Neuronal stem cell (in vitro differentiated cells): ENCODE data around the gene RFX4.

Experiments
- DNase-seq: peaks from one replicate; pipeline ENCODE4 v3.0.0-alpha.2; 2013; ENCODE audit warnings: low spot score
- H2AFZ ChIP-seq: one replicate; pipeline ENCODE4 v1.6.1; 2013; ENCODE audit warnings: mild to moderate bottlenecking, low read length, inconsistent platforms
- H2AK5ac ChIP-seq: 2 replicates; pipeline ENCODE4 v1.6.1; 2013; ENCODE audit warnings: low read depth, mild to moderate bottlenecking, inconsistent platforms, low read length, moderate library complexity, mixed read lengths
- H2BK120ac ChIP-seq: 2 replicates; pipeline ENCODE4 v1.6.1; 2013; ENCODE audit warnings: low read depth, mild to moderate bottlenecking, inconsistent platforms, low read length, moderate library complexity, mixed read lengths
- H2BK12ac ChIP-seq: one replicate; pipeline ENCODE4 v1.6.1; 2013; ENCODE audit warnings: low read length, inconsistent platforms
- H2BK15ac ChIP-seq: 2 replicates; pipeline ENCODE4 v1.6.1; 2013; ENCODE audit warnings: mild to moderate bottlenecking, low read length, inconsistent platforms, mixed read lengths
- H2BK5ac ChIP-seq: one replicate; pipeline ENCODE4 v1.6.1; 2013; ENCODE audit warnings: inconsistent platforms, mild to moderate bottlenecking, low read length, moderate library complexity
- H3K14ac ChIP-seq: one replicate; pipeline ENCODE4 v1.6.1; 2013; ENCODE audit warnings: low read length, inconsistent platforms
- H3K18ac ChIP-seq: 2 replicates; pipeline ENCODE4 v1.6.1; 2013; ENCODE audit warnings: low read length, inconsistent platforms
- H3K23ac ChIP-seq: 2 replicates; pipeline ENCODE4 v1.6.1; 2013; ENCODE audit warnings: low read depth, mild to moderate bottlenecking, mixed read lengths, low read length, inconsistent platforms; ENCODE audit not compliant: poor library complexity
- H3K27ac ChIP-seq: replicated peaks from 3 replicates; pipeline ENCODE4 v1.5.1; 2013; ENCODE audit warnings: low read length, inconsistent platforms
- H3K27me3 ChIP-seq, 3 experiments: 2 replicates each; pipeline ENCODE4 v1.6.1; 2013; ENCODE audit warnings: low read length in 3 of 3, mild to moderate bottlenecking in 2 of 3, inconsistent platforms in 1 of 3, low read depth in 1 of 3, mixed read lengths in 1 of 3, moderate library complexity in 1 of 3; ENCODE audit not compliant: control insufficient read depth in 3 of 3, insufficient read depth in 3 of 3
- H3K36me3 ChIP-seq, 2 donors: replicated peaks in 1 of 2; 2 replicates each; pipeline ENCODE4 v1.6.1; 2013; ENCODE audit warnings: low read length in 2 of 2; ENCODE audit not compliant: control insufficient read depth in 2 of 2, insufficient read depth in 2 of 2
- H3K4ac ChIP-seq: 2 replicates; pipeline ENCODE4 v1.6.1; 2013; ENCODE audit warnings: inconsistent platforms, mild to moderate bottlenecking, low read length, moderate library complexity
- H3K4me1 ChIP-seq, 2 donors: 1 replicate in 1 of 2; 2 replicates in 1 of 2; pipeline ENCODE4 v1.6.1; 2013; ENCODE audit warnings: low read length in 2 of 2, low read depth in 1 of 2; ENCODE audit not compliant: control insufficient read depth in 2 of 2, insufficient read depth in 1 of 2
- H3K4me2 ChIP-seq: one replicate; pipeline ENCODE4 v1.6.1; 2013; ENCODE audit warnings: mild to moderate bottlenecking, low read length, inconsistent platforms; ENCODE audit not compliant: insufficient read depth, poor library complexity, severe bottlenecking
- H3K4me3 ChIP-seq, 2 donors: 2 replicates each; pipeline ENCODE4 v1.5.1; 2013; ENCODE audit warnings: low read length in 2 of 2, mild to moderate bottlenecking in 2 of 2, inconsistent platforms in 1 of 2, moderate library complexity in 1 of 2
- H3K79me1 ChIP-seq: one replicate; pipeline ENCODE4 v1.6.1; 2013; ENCODE audit warnings: low read depth, mild to moderate bottlenecking, inconsistent platforms, low read length, moderate library complexity
- H3K9ac ChIP-seq: one replicate; pipeline ENCODE4 v1.6.1; 2013; ENCODE audit warnings: mild to moderate bottlenecking, low read depth, low read length, inconsistent platforms; ENCODE audit not compliant: poor library complexity
- H3K9me3 ChIP-seq, 2 donors: replicated peaks in 1 of 2; 2 replicates each; pipeline versions ENCODE3 to v1.6.1; 2013; ENCODE audit warnings: low read length in 2 of 2, mild to moderate bottlenecking in 2 of 2, inconsistent platforms in 1 of 2, low read depth in 1 of 2, mixed read lengths in 1 of 2, moderate library complexity in 1 of 2; ENCODE audit not compliant: control insufficient read depth in 2 of 2, insufficient read depth in 1 of 2
- H4K8ac ChIP-seq: one replicate; pipeline ENCODE4 v1.6.1; 2013; ENCODE audit warnings: low read depth, mild to moderate bottlenecking, inconsistent platforms, low read length, moderate library complexity
- H4K91ac ChIP-seq: one replicate; pipeline ENCODE4 v1.6.1; 2013; ENCODE audit warnings: low read length, low read depth, mild to moderate bottlenecking, inconsistent platforms; ENCODE audit not compliant: poor library complexity
- WGBS, 2 donors: extraction: QIAGEN DNeasy Blood & Tissue Kit; methylation state at CpG; one replicate each; pipeline ENCODE4 v1.1.7; 2013; ENCODE audit warnings: missing lambda C conversion rate in 2 of 2, mixed read lengths in 1 of 2; ENCODE audit not compliant: insufficient read length in 2 of 2, insufficient replicate concordance in 1 of 2; ENCODE audit errors: extremely low coverage in 2 of 2; 5-methylcytosine and 5-hydroxymethylcytosine counted together

RFX4 gene

GRCh38 chr12:106696681-106697417, 114.0 kb downstream of the RFX4 start:
- no peak overlapping the region for H3K4me2 ChIP-seq
- H2AK5ac ChIP-seq, result no peak overlapping the region
- no peak overlapping the region for H3K4me3 ChIP-seq
- WGBS, 2 donors, result no CpG with 5 or more reads among the region's 4 CpGs
- no peak overlapping the region for H3K9ac ChIP-seq
- H2BK15ac ChIP-seq, result no peak overlapping the region
- peaks cover 0 to 95% of the 10 kb centered on the region in 2 donors for H3K36me3 ChIP-seq
- H4K91ac ChIP-seq, result no peak overlapping the region
- H3K4me1 ChIP-seq, result no peaks in the 10 kb centered on the region
- H2BK120ac ChIP-seq, result no peak overlapping the region
- H3K14ac ChIP-seq, result no peak overlapping the region
- H2AFZ ChIP-seq, result no peak overlapping the region
- H3K18ac ChIP-seq, result no peak overlapping the region
- H3K23ac ChIP-seq, result no peak overlapping the region
- H3K4ac ChIP-seq, result no peak overlapping the region
- peaks cover 6 to 49% of the 10 kb centered on the region in 2 donors for H3K9me3 ChIP-seq
- H2BK12ac ChIP-seq, result no peak overlapping the region
- no peak overlapping the region for H4K8ac ChIP-seq
- no peak for DNase-seq
- H3K27ac ChIP-seq, result no peak overlapping the region
- no peaks in the 10 kb centered on the region for H3K79me1 ChIP-seq
- no peak overlapping the region for H2BK5ac ChIP-seq
- H3K27me3 ChIP-seq, result no peaks in the 10 kb centered on the region

GRCh38 chr12:106704081-106704480, 121.3 kb downstream of the RFX4 start:
- Histone ChIP-seq H3K36me3 (peaks cover 0 to 97% of the 10 kb centered on the region in 2 donors), H3K4me1 (peaks cover 0 to 3% of the 10 kb centered on the region in 2 donors), H4K8ac (no peak overlapping the region), H3K27ac (no peak overlapping the region), H3K4me2 (no peak overlapping the region), H2AK5ac (no peak overlapping the region), H2BK15ac (no peak overlapping the region), H3K23ac (no peak overlapping the region), H3K9me3 (peaks cover 12 to 23% of the 10 kb centered on the region in 2 donors), H3K4me3 (no peak overlapping the region), H3K9ac (no peak overlapping the region), H2BK5ac (no peak overlapping the region), H3K27me3 (peaks cover 0 to 3% (median 0%) of the 10 kb centered on the region in 3 experiments), H4K91ac (no peak overlapping the region), H2BK12ac (no peak overlapping the region), H3K79me1 (no peaks in the 10 kb centered on the region), H3K14ac (no peak overlapping the region), H2BK120ac (no peak overlapping the region), H3K4ac (no peak overlapping the region), H3K18ac (no peak overlapping the region), H2AFZ (no peak overlapping the region)
- DNase-seq, result no peak
- no CpG with 5 or more reads among the region's 3 CpGs for WGBS, 2 donors

GRCh38 chr12:106705971-106706370, 123.2 kb downstream of the RFX4 start:
- no peak overlapping the region for H3K4me2 ChIP-seq
- H2BK12ac ChIP-seq, result peak overlapping the region; percentile 14
- H3K14ac ChIP-seq, result no peak overlapping the region
- no peak overlapping the region for H2BK15ac ChIP-seq
- H4K8ac ChIP-seq, result no peak overlapping the region
- peaks cover 0 to 3% (median 0%) of the 10 kb centered on the region in 3 experiments for H3K27me3 ChIP-seq
- no peak for DNase-seq
- peaks cover 0 to 13% of the 10 kb centered on the region in 2 donors for H3K4me1 ChIP-seq
- H3K9me3 ChIP-seq, result peaks cover 9 to 12% of the 10 kb centered on the region in 2 donors
- no peaks in the 10 kb centered on the region for H3K79me1 ChIP-seq
- H4K91ac ChIP-seq, result no peak overlapping the region
- H3K9ac ChIP-seq, result no peak overlapping the region
- no peak overlapping the region for H2BK120ac ChIP-seq
- no peak overlapping the region for H3K4me3 ChIP-seq
- no peak overlapping the region for H2AFZ ChIP-seq
- H3K27ac ChIP-seq, result no peak overlapping the region
- H3K4ac ChIP-seq, result no peak overlapping the region
- H3K23ac ChIP-seq, result no peak overlapping the region
- no peak overlapping the region for H2BK5ac ChIP-seq
- no CpG with 5 or more reads among the region's 5 CpGs for WGBS, 2 donors
- H3K36me3 ChIP-seq, result peaks cover 0 to 100% of the 10 kb centered on the region in 2 donors
- no peak overlapping the region for H2AK5ac ChIP-seq
- no peak overlapping the region for H3K18ac ChIP-seq

- DNase-seq, result no peak
- WGBS, 2 donors, result no CpG with 5 or more reads among the region's 8 CpGs
- no peak overlapping the region for H3K27ac ChIP-seq
Measured at GRCh38 chr12:106709068-106709511, 126.3 kb downstream of the RFX4 start.

More at GRCh38 chr12:106709068-106709511, 126.3 kb downstream of the RFX4 start:
- Histone ChIP-seq H3K36me3 (peaks cover 0 to 100% of the 10 kb centered on the region in 2 donors), H3K9ac (no peak overlapping the region), H4K91ac (no peak overlapping the region), H3K4me3 (no peak overlapping the region), H2AFZ (no peak overlapping the region), H3K14ac (no peak overlapping the region), H2BK15ac (peak overlapping the region; percentile 33), H3K27me3 (peaks cover 0 to 3% (median 0%) of the 10 kb centered on the region in 3 experiments), H3K4ac (no peak overlapping the region), H4K8ac (no peak overlapping the region), H3K4me2 (no peak overlapping the region), H3K79me1 (no peaks in the 10 kb centered on the region), H3K18ac (peak overlapping the region; percentile 60), H3K4me1 (peaks cover 0 to 18% of the 10 kb centered on the region in 2 donors), H3K9me3 (peaks cover 0 to 4% of the 10 kb centered on the region in 2 donors), H2BK12ac (peak overlapping the region; percentile 25), H3K23ac (no peak overlapping the region), H2BK5ac (no peak overlapping the region), H2AK5ac (peak overlapping the region; percentile 1), H2BK120ac (no peak overlapping the region)
